ENCODE measurements around the gene RNU6-9. TPM values are rescaled to one million over a fixed set of nuclear protein-coding genes. Genes with fewer than 3 reads are reported as not detected.

Gene RNU6-9
- total and polyA plus RNA-seq, 2 of the 13 experiments (the other 11 are each of a cell fraction or from before 2014, with no cell fraction given): under 0.01 TPM; not detected in 1

DNA sequence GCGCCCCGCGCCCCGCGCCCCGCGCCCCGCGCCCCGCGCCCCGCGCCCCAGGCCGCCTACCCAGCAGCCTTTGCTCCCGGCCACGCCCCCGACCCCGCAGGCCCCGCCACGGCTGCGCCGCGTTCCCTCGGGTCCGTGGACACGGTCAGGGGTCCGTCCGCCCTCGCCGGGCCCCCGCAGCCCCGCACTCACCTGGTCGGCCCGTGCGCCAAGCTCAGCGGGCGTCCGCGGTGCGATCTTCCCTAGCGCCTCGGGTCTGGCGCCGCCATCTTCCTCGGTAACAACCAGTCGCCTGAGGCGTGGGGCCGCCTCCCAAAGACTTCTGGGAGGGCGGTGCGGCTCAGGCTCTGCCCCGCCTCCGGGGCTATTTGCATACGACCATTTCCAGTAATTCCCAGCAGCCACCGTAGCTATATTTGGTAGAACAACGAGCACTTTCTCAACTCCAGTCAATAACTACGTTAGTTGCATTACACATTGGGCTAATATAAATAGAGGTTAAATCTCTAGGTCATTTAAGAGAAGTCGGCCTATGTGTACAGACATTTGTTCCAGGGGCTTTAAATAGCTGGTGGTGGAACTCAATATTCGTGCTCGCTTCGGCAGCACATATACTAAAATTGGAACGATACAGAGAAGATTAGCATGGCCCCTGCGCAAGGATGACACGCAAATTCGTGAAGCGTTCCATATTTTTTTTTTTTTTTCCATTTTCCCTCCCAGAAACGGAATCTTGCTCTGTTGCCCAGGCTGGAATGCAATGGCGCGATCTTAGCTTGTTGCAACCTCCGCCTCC lies at the start of gene RNU6-9, which contains the start of gene MED16 (continued):
- TF ChIP-seq TSC22D2 (CRISPR knock-in tag; IDR thresholded peaks at IDR 0.05; ENCODE audit: borderline replicate concordance): no peak
- TF ChIP-seq ZFP37 (CRISPR knock-in tag; IDR thresholded peaks at IDR 0.05; ENCODE audit: borderline replicate concordance): no peak
- no peak for TF ChIP-seq SRSF4 (IDR thresholded peaks at IDR 0.05; ENCODE audit: low read depth, low read length, poor library complexity, severe bottlenecking)
- TF ChIP-seq YY1 (IDR thresholded peaks at IDR 0.05; ENCODE audit: insufficient read depth, insufficient replicate concordance, low read depth, low read length): peak; percentile 95
- TF ChIP-seq PHF5A (CRISPR knock-in tag; IDR thresholded peaks at IDR 0.05; ENCODE audit: low read depth, unreplicated experiment): peak; percentile 60
- 0 out of 2 replicates have a peak, but pooled peaks have one; percentile 26 for TF ChIP-seq KMT2B (CRISPR knock-in tag; IDR thresholded peaks at IDR 0.05)
- TF ChIP-seq TGIF2 (CRISPR knock-in tag; IDR thresholded peaks at IDR 0.05): peak; percentile 50; the same call in 1 of the 2 replicates
- TF ChIP-seq IRF2 (CRISPR knock-in tag; IDR thresholded peaks at IDR 0.05): peak; percentile 26; the same call in 1 of the 2 replicates
- 0 out of 2 replicates have a peak, but pooled peaks have one; percentile 74 for TF ChIP-seq HOXA9 (CRISPR knock-in tag; IDR thresholded peaks at IDR 0.05; ENCODE audit: borderline replicate concordance)
- TF ChIP-seq ZNF101 (CRISPR knock-in tag; IDR thresholded peaks at IDR 0.05; ENCODE audit: borderline replicate concordance, low read depth): no peak
- peak; percentile 66; the same call in 1 of the 2 replicates for TF ChIP-seq SATB2 (CRISPR knock-in tag; IDR thresholded peaks at IDR 0.05)
- TF ChIP-seq, protein P1, sequence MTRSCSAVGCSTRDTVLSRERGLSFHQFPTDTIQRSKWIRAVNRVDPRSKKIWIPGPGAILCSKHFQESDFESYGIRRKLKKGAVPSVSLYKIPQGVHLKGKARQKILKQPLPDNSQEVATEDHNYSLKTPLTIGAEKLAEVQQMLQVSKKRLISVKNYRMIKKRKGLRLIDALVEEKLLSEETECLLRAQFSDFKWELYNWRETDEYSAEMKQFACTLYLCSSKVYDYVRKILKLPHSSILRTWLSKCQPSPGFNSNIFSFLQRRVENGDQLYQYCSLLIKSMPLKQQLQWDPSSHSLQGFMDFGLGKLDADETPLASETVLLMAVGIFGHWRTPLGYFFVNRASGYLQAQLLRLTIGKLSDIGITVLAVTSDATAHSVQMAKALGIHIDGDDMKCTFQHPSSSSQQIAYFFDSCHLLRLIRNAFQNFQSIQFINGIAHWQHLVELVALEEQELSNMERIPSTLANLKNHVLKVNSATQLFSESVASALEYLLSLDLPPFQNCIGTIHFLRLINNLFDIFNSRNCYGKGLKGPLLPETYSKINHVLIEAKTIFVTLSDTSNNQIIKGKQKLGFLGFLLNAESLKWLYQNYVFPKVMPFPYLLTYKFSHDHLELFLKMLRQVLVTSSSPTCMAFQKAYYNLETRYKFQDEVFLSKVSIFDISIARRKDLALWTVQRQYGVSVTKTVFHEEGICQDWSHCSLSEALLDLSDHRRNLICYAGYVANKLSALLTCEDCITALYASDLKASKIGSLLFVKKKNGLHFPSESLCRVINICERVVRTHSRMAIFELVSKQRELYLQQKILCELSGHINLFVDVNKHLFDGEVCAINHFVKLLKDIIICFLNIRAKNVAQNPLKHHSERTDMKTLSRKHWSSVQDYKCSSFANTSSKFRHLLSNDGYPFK (CRISPR knock-in tag; IDR thresholded peaks at IDR 0.05; ENCODE audit: borderline replicate concordance): peak; percentile 96
- TF ChIP-seq GFI1 (CRISPR knock-in tag; IDR thresholded peaks at IDR 0.05; ENCODE audit: borderline replicate concordance): no peak; the same call in 1 of the 2 replicates
- peak; percentile 34; the same call in 1 of the 2 replicates for TF ChIP-seq NR2F6 (IDR thresholded peaks at IDR 0.05)
- no peak for TF ChIP-seq NR2F6 (CRISPR knock-in tag; IDR thresholded peaks at IDR 0.05)
- TF ChIP-seq SIX4 (CRISPR knock-in tag; IDR thresholded peaks at IDR 0.05): no peak
- TF ChIP-seq ZNF549 (CRISPR knock-in tag; IDR thresholded peaks at IDR 0.05): no peak
- TF ChIP-seq, protein P2, sequence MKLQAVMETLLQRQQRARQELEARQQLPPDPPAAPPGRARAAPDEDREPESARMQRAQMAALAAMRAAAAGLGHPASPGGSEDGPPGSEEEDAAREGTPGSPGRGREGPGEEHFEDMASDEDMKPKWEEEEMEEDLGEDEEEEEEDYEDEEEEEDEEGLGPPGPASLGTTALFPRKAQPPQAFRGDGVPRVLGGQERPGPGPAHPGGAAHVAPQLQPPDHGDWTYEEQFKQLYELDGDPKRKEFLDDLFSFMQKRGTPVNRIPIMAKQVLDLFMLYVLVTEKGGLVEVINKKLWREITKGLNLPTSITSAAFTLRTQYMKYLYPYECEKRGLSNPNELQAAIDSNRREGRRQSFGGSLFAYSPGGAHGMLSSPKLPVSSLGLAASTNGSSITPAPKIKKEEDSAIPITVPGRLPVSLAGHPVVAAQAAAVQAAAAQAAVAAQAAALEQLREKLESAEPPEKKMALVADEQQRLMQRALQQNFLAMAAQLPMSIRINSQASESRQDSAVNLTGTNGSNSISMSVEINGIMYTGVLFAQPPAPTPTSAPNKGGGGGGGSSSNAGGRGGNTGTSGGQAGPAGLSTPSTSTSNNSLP (IDR thresholded peaks at IDR 0.05; ENCODE audit: low read depth, low read length): no peak
- TF ChIP-seq ZNF143 (CRISPR knock-in tag; IDR thresholded peaks at IDR 0.05): peak; percentile 89
- TF ChIP-seq HOXD1 (CRISPR knock-in tag; IDR thresholded peaks at IDR 0.05): 0 out of 2 replicates have a peak, but pooled peaks have one; percentile 58
- TF ChIP-seq GABPB1 (CRISPR knock-in tag; IDR thresholded peaks at IDR 0.05): peak; percentile 58
- TF ChIP-seq, protein P3, sequence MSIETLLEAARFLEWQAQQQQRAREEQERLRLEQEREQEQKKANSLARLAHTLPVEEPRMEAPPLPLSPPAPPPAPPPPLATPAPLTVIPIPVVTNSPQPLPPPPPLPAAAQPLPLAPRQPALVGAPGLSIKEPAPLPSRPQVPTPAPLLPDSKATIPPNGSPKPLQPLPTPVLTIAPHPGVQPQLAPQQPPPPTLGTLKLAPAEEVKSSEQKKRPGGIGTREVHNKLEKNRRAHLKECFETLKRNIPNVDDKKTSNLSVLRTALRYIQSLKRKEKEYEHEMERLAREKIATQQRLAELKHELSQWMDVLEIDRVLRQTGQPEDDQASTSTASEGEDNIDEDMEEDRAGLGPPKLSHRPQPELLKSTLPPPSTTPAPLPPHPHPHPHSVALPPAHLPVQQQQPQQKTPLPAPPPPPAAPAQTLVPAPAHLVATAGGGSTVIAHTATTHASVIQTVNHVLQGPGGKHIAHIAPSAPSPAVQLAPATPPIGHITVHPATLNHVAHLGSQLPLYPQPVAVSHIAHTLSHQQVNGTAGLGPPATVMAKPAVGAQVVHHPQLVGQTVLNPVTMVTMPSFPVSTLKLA (IDR thresholded peaks at IDR 0.05): peak; percentile 3; the same call in 1 of the 2 replicates
- TF ChIP-seq SRF (IDR thresholded peaks at IDR 0.05; ENCODE audit: low read depth, low read length): 0 out of 2 replicates have a peak, but pooled peaks have one; percentile 3
- TF ChIP-seq ZMAT3 (CRISPR knock-in tag; conservative IDR thresholded peaks at IDR 0.05): peak; percentile 33
- TF ChIP-seq TOE1 (CRISPR knock-in tag; IDR thresholded peaks at IDR 0.05): no peak; the same call in 1 of the 2 replicates

Measured in HepG2 (cell line).